ENCODE measurements around the gene SNHG17.

SNHG17 gene

GRCh38 chr20:38428800-38429199 is 6.3 kb downstream of the SNHG17 start:
- FAIRE-seq: no peak
- no peak for TF ChIP-seq CTCF (IDR thresholded peaks at IDR 0.05; ENCODE audit: insufficient read depth, missing control alignments)
- DNase-seq (ENCODE audit: insufficient read length, low spot score): no peak

GRCh38 chr20:38427655-38428023 is 7.5 kb downstream of the SNHG17 start:
- FAIRE-seq (no peak), DNase-seq (ENCODE audit: insufficient read length, low spot score) (no peak)
- TF ChIP-seq CTCF (IDR thresholded peaks at IDR 0.05; ENCODE audit: insufficient read depth, missing control alignments): no peak

- TF ChIP-seq CTCF (IDR thresholded peaks at IDR 0.05; ENCODE audit: insufficient read depth, missing control alignments): no peak
- no peak for DNase-seq (ENCODE audit: insufficient read length, low spot score)
- FAIRE-seq: no peak
These were observed 8.9 kb downstream of the SNHG17 start for GRCh38 chr20:38426006-38426897.

- TF ChIP-seq CTCF (IDR thresholded peaks at IDR 0.05; ENCODE audit: insufficient read depth, missing control alignments): no peak
- FAIRE-seq (no peak), DNase-seq (ENCODE audit: insufficient read length, low spot score) (no peak)
These were observed 10.7 kb downstream of the SNHG17 start for GRCh38 chr20:38424401-38424800.

- DNase-seq (ENCODE audit: insufficient read length, low spot score) (no peak), FAIRE-seq (no peak)
- no peak for TF ChIP-seq CTCF (IDR thresholded peaks at IDR 0.05; ENCODE audit: insufficient read depth, missing control alignments)
These were observed 11.6 kb downstream of the SNHG17 start for GRCh38 chr20:38423541-38423940.

GRCh38 chr20:38421915-38422314 is 13.2 kb downstream of the SNHG17 start:
- TF ChIP-seq CTCF (IDR thresholded peaks at IDR 0.05; ENCODE audit: insufficient read depth, missing control alignments): no peak
- DNase-seq (ENCODE audit: insufficient read length, low spot score) (no peak), FAIRE-seq (no peak)

GRCh38 chr20:38420388-38421085 is 14.6 kb downstream of the SNHG17 start:
- no peak for FAIRE-seq
- TF ChIP-seq CTCF (IDR thresholded peaks at IDR 0.05; ENCODE audit: insufficient read depth, missing control alignments): no peak
- no peak for DNase-seq (ENCODE audit: insufficient read length, low spot score)
